PC-9 (cell line): ENCODE measurements around the gene ANKFY1. TPM values are rescaled to one million over a fixed set of nuclear protein-coding genes. Genes with fewer than 3 reads are reported as not detected.

Experiments
- BruUV-seq: library from RNA; stranded (reverse); fragments of 400-500 nt; replicated peaks from 2 replicates; lab custom pipeline; 2021; lab: Mats Ljungman, UMichigan
- CTCF ChIA-PET: fragments of 300-600 bp; sonication (Branson Sonifier 250); formaldehyde crosslinking; loops from one replicate; lab custom pipeline; 2022; ENCODE audit warnings: antibody characterized with exemption; lab: Charles Lee
- POLR2A ChIA-PET: fragments of 300-600 bp; sonication (Branson Sonifier 250); formaldehyde crosslinking; loops from one replicate; lab custom pipeline; 2022; ENCODE audit warnings: antibody characterized with exemption; ENCODE audit not compliant: unreplicated experiment; lab: Charles Lee
- DNase-seq, 2 experiments: peaks; one replicate each; pipeline versions ENCODE4 v3.0.0 to v3.0.0-alpha.2; 2015 to 2022; ENCODE audit warnings: mixed read lengths in 1 of 2
- H2AFZ ChIP-seq: fragments of 200-600 bp; sonication (generic); 2 replicates; pipeline ENCODE4 v1.8.1; 2017; ENCODE audit warnings: antibody characterized with exemption
- H3F3A ChIP-seq: fragments of 200-600 bp; sonication (generic); 2 replicates; pipeline ENCODE4 v1.8.1; 2017; ENCODE audit warnings: antibody characterized with exemption, mild to moderate bottlenecking, low read depth; ENCODE audit not compliant: insufficient read depth
- H3K27ac ChIP-seq: fragments of 200-600 bp; sonication (generic); 2 replicates; pipeline ENCODE4 v1.6.1; 2016; ENCODE audit warnings: mixed run types
- H3K27me3 ChIP-seq: fragments of 200-600 bp; sonication (generic); 2 replicates; pipeline ENCODE4 v1.6.1; 2016; ENCODE audit warnings: low read depth, mixed run types; ENCODE audit not compliant: insufficient read depth
- H3K36me3 ChIP-seq: fragments of 200-600 bp; sonication (generic); 2 replicates; pipeline ENCODE4 v1.6.1; 2016; ENCODE audit warnings: low read depth, mixed run types
- H3K4me1 ChIP-seq: fragments of 200-600 bp; sonication (generic); replicated peaks from 2 replicates; pipeline ENCODE4 v1.6.1; 2016; ENCODE audit warnings: mixed run types; ENCODE audit not compliant: insufficient read depth
- H3K4me2 ChIP-seq: fragments of 200-600 bp; sonication (generic); 2 replicates; pipeline ENCODE4 v1.6.1; 2017; ENCODE audit warnings: mixed run types
- H3K4me3 ChIP-seq: fragments of 200-600 bp; sonication (generic); 2 replicates; pipeline ENCODE4 v1.6.1; 2016; ENCODE audit warnings: mixed run types
- H3K79me2 ChIP-seq: fragments of 200-600 bp; sonication (generic); 2 replicates; pipeline ENCODE4 v1.6.1; 2017; ENCODE audit warnings: low read depth, mixed run types
- H3K9me2 ChIP-seq: fragments of 200-600 bp; sonication (generic); 2 replicates; pipeline ENCODE4 v1.8.1; 2017; ENCODE audit warnings: mild to moderate bottlenecking; ENCODE audit not compliant: insufficient read depth
- H3K9me3 ChIP-seq: fragments of 200-600 bp; sonication (generic); 2 replicates; pipeline ENCODE4 v1.8.1; 2016; ENCODE audit warnings: low read depth; ENCODE audit not compliant: insufficient read depth
- H4K20me1 ChIP-seq: fragments of 200-600 bp; sonication (generic); 2 replicates; pipeline ENCODE4 v1.8.1; 2017; ENCODE audit not compliant: insufficient read depth
- EZH2 ChIP-seq: fragments of 200-600 bp; sonication (generic); IDR thresholded peaks from 2 replicates; pipeline ENCODE4 v1.8.0; 2017; ENCODE audit warnings: antibody characterized with exemption, low read depth
- intact Hi-C: fragments of 100-400 bp; cut with micrococcal nuclease; formaldehyde crosslinking; loops from one replicate; pipeline ENCODE4 v1.10.0; 2022; ENCODE audit not compliant: unreplicated experiment
- total RNA-seq: library from RNA; stranded (reverse); gene quantifications from 2 replicates; pipeline ENCODE4 v1.2.3, GENCODE V29; 2021
- TF ChIP-seq, protein P1 (sequence below): fragments of 200-600 bp; sonication (generic); conservative IDR thresholded peaks from 2 replicates; pipeline ENCODE4 v1.6.1; 2017; ENCODE audit warnings: mixed run types, antibody characterized with exemption, mild to moderate bottlenecking, moderate library complexity

ANKFY1 gene
- total RNA-seq, 1 experiment from 2014 or later = 63.9 TPM

DNA sequence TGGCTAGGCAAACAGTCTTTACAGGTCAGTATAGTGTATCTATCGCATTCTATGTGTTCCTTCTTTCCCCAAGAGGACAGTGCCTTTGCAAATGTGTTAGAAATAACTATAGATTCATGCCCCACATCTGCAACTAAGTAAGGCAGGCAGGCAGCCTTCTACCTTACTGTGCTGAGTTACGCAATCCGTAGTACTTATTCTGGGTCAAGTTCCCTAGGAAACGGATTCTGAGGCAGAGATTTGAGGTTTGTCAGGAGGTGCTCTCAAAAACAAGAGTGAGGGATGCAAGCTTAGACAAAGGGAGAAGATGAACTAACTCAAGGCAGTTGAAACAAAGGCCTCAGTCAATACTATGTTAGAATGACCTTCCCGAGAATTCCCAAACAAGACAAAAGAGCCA lies 12.7 kb upstream of the ANKFY1 start:
- H3K4me1 ChIP-seq = no peaks in the 10 kb centered on the region
- H3K9me3 ChIP-seq = no peaks in the 10 kb centered on the region
- no peaks in the 10 kb centered on the region for H3K36me3 ChIP-seq
- ChIA-PET CTCF (interaction anchor here (0.7 kb wide), 1 partner anchor 226 kb away, joined by 4 read pairs; no protein-coding TSS in a partner anchor), POLR2A (no interaction called here)
- H2AFZ ChIP-seq = no peak overlapping the region
- no peak for TF ChIP-seq EZH2
- TF ChIP-seq, protein P1, sequence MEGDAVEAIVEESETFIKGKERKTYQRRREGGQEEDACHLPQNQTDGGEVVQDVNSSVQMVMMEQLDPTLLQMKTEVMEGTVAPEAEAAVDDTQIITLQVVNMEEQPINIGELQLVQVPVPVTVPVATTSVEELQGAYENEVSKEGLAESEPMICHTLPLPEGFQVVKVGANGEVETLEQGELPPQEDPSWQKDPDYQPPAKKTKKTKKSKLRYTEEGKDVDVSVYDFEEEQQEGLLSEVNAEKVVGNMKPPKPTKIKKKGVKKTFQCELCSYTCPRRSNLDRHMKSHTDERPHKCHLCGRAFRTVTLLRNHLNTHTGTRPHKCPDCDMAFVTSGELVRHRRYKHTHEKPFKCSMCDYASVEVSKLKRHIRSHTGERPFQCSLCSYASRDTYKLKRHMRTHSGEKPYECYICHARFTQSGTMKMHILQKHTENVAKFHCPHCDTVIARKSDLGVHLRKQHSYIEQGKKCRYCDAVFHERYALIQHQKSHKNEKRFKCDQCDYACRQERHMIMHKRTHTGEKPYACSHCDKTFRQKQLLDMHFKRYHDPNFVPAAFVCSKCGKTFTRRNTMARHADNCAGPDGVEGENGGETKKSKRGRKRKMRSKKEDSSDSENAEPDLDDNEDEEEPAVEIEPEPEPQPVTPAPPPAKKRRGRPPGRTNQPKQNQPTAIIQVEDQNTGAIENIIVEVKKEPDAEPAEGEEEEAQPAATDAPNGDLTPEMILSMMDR = no peak
- BruUV-seq = no TSS peak
- H3K27ac ChIP-seq = no peak overlapping the region
- H4K20me1 ChIP-seq = peaks cover 17% of the 10 kb centered on the region; the same call in 1 of the 2 replicates
- no peaks in the 10 kb centered on the region for H3K27me3 ChIP-seq
- DNase-seq = no peak
- H3K79me2 ChIP-seq = peaks cover 11% of the 10 kb centered on the region; the same call in 1 of the 2 replicates
- intact Hi-C loops = no loop called here
- H3K4me2 ChIP-seq = no peak overlapping the region
- no peaks in the 10 kb centered on the region for H3K9me2 ChIP-seq
- peaks cover 22% of the 10 kb centered on the region; the same call in 1 of the 2 replicates for H3F3A ChIP-seq
- H3K4me3 ChIP-seq = no peak overlapping the region

DNA sequence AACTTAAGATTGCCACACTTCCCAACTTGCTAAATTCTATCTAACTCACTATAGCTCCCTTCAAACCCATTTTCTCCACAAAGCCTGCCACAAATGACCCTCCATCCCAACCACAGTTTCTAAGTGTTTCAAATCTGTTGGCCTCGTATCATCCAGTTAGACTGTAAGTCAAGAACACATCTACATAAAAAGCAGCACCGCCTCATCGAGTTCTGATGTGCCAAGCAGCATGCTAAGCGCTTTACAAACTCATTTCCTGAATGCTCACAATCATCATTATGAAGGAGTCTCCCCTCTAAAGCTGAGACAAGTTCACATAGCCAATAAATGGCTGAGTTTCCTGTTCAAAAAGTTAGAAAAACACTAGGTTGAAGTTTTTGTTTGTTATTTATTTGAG lies 9.2 kb upstream of the ANKFY1 start:
- TF ChIP-seq EZH2 = no peak
- Histone ChIP-seq H3K4me2 (no peak overlapping the region), H3K27ac (no peak overlapping the region), H4K20me1 (peaks cover 10% of the 10 kb centered on the region; the same call in 1 of the 2 replicates), H3K27me3 (no peaks in the 10 kb centered on the region), H3K79me2 (peaks cover 6% of the 10 kb centered on the region; the same call in 1 of the 2 replicates), H3F3A (peaks cover 33% of the 10 kb centered on the region; the same call in 1 of the 2 replicates), H3K4me3 (no peak overlapping the region), H3K9me2 (no peaks in the 10 kb centered on the region), H3K4me1 (no peaks in the 10 kb centered on the region), H3K9me3 (no peaks in the 10 kb centered on the region), H3K36me3 (0 out of 2 replicates have a peak, but pooled peaks cover 9% of the 10 kb centered on the region), H2AFZ (no peak overlapping the region)
- no peak for DNase-seq
- POLR2A ChIA-PET = no interaction called here
- no TSS peak for BruUV-seq
- CTCF ChIA-PET = no interaction called here
- intact Hi-C loops = no loop called here

DNA sequence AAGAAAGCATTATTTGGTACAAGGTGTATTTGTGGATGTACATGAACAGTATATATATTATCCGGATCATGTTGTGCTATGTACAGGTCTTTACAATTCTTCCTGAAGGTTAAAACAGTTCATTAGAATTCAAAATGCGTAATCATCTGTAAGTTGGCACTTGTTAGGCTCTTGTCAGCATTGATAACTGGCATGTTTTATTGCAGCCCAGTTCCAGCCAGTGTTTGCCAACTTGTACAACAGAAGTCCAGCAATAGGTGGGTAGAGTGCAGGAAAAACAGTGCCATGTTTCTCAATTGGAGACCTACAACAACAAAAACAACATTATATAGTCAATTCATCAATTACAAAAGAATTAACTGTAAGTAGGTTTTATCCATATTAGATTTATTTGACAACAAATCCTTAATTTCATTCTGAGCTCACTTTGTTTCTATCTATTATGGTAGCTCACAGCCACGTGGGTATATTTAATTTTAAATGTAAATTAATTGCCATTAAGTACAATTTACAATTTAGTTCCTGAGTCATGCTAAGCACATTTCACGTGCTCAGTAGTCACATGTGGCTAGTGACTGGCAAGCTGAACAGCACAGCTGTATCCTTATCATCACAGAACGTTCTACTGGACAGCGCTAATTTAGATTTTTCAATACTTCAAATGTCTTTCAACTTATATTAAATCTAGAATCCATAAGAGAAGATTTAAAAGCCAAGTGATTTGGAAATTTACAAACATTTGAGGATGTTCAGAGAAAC lies 8.6 kb upstream of the ANKFY1 start:
- ChIA-PET CTCF (no interaction called here), POLR2A (interaction anchor here (0.5 kb wide), 1 partner anchor 720 kb away, joined by 3 read pairs; no protein-coding TSS in a partner anchor)
- Histone ChIP-seq H3K27me3 (no peaks in the 10 kb centered on the region), H3K9me2 (no peaks in the 10 kb centered on the region), H3K4me2 (no peak overlapping the region), H3K4me3 (no peak overlapping the region), H3K9me3 (no peaks in the 10 kb centered on the region), H2AFZ (no peak overlapping the region), H3F3A (peaks cover 34% of the 10 kb centered on the region; the same call in 1 of the 2 replicates), H3K27ac (no peak overlapping the region), H3K36me3 (0 out of 2 replicates have a peak, but pooled peaks cover 9% of the 10 kb centered on the region), H3K79me2 (peaks cover 6% of the 10 kb centered on the region; the same call in 1 of the 2 replicates), H3K4me1 (no peaks in the 10 kb centered on the region), H4K20me1 (peaks cover 10% of the 10 kb centered on the region; the same call in 1 of the 2 replicates)
- intact Hi-C loops = no loop called here
- TF ChIP-seq, protein P1 = no peak
- no peak for TF ChIP-seq EZH2
- DNase-seq = no peak
- no TSS peak for BruUV-seq
